ENCODE data around the gene TP53I13. TPM values are rescaled to one million over a fixed set of nuclear protein-coding genes. Genes with fewer than 3 reads are reported as not detected.

The TP53I13 gene
- total and polyA plus RNA-seq, 2 of the 13 experiments (the other 11 are each of a cell fraction or from before 2014, with no cell fraction given) = 16.9 to 25.7 TPM

DNA sequence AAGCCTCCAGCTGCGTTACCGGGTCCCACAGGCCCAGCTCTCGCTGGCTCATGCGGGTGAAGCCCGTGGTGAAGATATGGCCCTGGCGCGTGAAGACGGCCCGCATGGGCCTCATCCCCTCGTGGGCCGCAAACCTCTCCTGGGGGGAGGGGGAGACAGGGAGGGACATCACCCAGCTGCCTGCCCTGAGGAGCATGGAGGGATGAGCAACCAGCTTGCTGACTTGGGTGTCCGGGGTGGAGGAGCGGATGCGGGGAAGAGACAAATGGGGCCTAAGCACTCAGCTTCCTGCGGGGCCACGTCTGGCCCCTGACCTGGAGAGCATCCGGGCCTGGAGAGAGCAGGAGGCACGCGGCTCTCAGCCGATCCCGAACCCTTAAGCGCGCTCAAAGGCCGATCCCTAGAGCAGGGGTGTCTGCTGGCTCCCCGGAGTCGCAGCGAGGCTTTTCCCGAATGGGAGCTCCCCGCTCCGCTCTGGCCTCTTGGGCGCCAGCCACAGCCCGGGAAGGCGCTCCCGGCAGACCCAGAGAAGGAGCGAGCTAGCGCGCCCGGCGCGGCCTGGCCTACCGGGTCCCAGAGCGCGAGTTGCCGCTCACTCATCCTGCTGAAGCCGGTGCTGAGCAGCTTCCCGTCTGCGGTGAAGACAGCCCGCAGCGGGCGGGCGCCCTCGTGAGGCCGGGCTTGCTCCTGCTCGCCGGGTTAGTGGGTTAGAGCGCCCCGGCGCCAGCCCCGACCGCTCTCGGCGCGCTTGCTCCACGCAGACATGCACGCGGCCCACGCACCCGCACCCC, 49.2 kb downstream of the TP53I13 start (continued):
- no peak for TF ChIP-seq ZNF318 (CRISPR knock-in tag; IDR thresholded peaks at IDR 0.05)
- TF ChIP-seq ZNF513 (CRISPR knock-in tag; conservative IDR thresholded peaks at IDR 0.05) = no peak
- no peak for TF ChIP-seq ZBTB34 (CRISPR knock-in tag; IDR thresholded peaks at IDR 0.05)
- TF ChIP-seq HIVEP1 (CRISPR knock-in tag; IDR thresholded peaks at IDR 0.05) = no peak
- no peak for TF ChIP-seq DMTF1 (CRISPR knock-in tag; IDR thresholded peaks at IDR 0.05)
- no peak for TF ChIP-seq ZC3H13 (CRISPR knock-in tag; IDR thresholded peaks at IDR 0.05)
- TF ChIP-seq TFAP4 (IDR thresholded peaks at IDR 0.05; ENCODE audit: borderline replicate concordance, low read depth) = no peak
- TF ChIP-seq U2AF1 (optimal IDR thresholded peaks at IDR 0.05; ENCODE audit: low read depth, low read length) = no peak
- TF ChIP-seq MIER2 (CRISPR knock-in tag; IDR thresholded peaks at IDR 0.05) = no peak
- TF ChIP-seq EEA1 (CRISPR knock-in tag; IDR thresholded peaks at IDR 0.05; ENCODE audit: borderline replicate concordance) = no peak; the same call in 1 of the 2 replicates
- no peak for TF ChIP-seq ZNF674 (CRISPR knock-in tag; IDR thresholded peaks at IDR 0.05; ENCODE audit: low read depth)
- TF ChIP-seq SIN3B (IDR thresholded peaks at IDR 0.05; ENCODE audit: low read length) = no peak
- TF ChIP-seq HMG20B (CRISPR knock-in tag; conservative IDR thresholded peaks at IDR 0.05) = no peak
- no peak for TF ChIP-seq MYNN (CRISPR knock-in tag; IDR thresholded peaks at IDR 0.05; ENCODE audit: low read depth)

Measured in HepG2 (cell line).